ENCODE results near the gene SHROOM4.

GRCh38 chrX:50827996-50828395, 14.0 kb upstream of the SHROOM4 start:
- no peak for TF ChIP-seq EP300 (IDR thresholded peaks at IDR 0.05; ENCODE audit: borderline replicate concordance)
- TF ChIP-seq TAF1 (IDR thresholded peaks at IDR 0.05; ENCODE audit: low read depth) = no peak
- no peak for TF ChIP-seq REST (IDR thresholded peaks at IDR 0.05; ENCODE audit: low read depth)
- TF ChIP-seq CEBPB (IDR thresholded peaks at IDR 0.05) = no peak
- TF ChIP-seq TCF12 (IDR thresholded peaks at IDR 0.05; ENCODE audit: low read depth) = no peak
- no peak for TF ChIP-seq YY1 (IDR thresholded peaks at IDR 0.05; ENCODE audit: low read depth)
- TF ChIP-seq FOXM1 (IDR thresholded peaks at IDR 0.05; ENCODE audit: borderline replicate concordance, low read depth) = no peak
- TF ChIP-seq CREB1 (IDR thresholded peaks at IDR 0.05; ENCODE audit: low read depth) = no peak
- no peak for TF ChIP-seq RAD21 (IDR thresholded peaks at IDR 0.05; ENCODE audit: low read depth)
- TF ChIP-seq, protein P1, sequence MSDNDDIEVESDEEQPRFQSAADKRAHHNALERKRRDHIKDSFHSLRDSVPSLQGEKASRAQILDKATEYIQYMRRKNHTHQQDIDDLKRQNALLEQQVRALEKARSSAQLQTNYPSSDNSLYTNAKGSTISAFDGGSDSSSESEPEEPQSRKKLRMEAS (IDR thresholded peaks at IDR 0.05) = no peak
- no peak for TF ChIP-seq EGR1 (IDR thresholded peaks at IDR 0.05)
- TF ChIP-seq ZBTB7A (IDR thresholded peaks at IDR 0.05; ENCODE audit: low read depth) = no peak

All from Ishikawa (cell line).